Pulmonary artery endothelial cell (primary cell): ENCODE results near the gene ATAD3B. TPM values are rescaled to one million over a fixed set of nuclear protein-coding genes. Genes with fewer than 3 reads are reported as not detected.
"Not testable (repeated sequence)": the region's sequence is repeated elsewhere in the genome, so short reads cannot be mapped to it uniquely, and the experiment has no call there.

ENCODE experiments used
- DNase-seq: peaks from one replicate; pipeline ENCODE4 v3.0.0-alpha.2; 2011; ENCODE audit warnings: low read depth, low spot score
- total RNA-seq: library from RNA; depleted of rRNA; stranded (reverse); fragments of >200 nt; gene quantifications from 2 replicates; pipeline ENCODE4 v1.2.3, GENCODE V29; 2014

Gene ATAD3B
- total RNA-seq, 1 donor from 2014 or later: 23.6 TPM

GRCh38 chr1:1479547-1480487, 8.3 kb downstream of the ATAD3B start:
- DNase-seq: no peak

DNA sequence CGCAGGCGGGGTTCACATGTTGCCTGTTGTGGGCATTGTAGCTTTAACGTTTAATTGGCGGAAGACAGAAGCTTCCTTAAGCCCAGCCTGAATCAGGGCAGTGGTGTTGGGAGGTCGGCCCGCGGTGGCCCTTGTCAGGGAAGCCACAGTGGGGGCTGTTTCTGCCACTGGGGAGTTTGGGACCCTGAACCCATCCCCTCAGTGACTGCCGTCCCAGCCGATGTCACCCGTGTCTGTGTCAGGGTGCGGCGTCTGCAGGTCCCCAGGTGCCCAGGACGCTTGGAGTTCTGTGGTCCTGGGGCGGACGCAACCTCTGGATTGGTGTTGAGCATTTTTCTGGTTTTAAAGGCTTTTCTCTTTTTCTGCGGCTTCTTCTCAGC, 8.9 kb downstream of the ATAD3B start:
- not testable (repeated sequence) for DNase-seq

GRCh38 chr1:1481811-1482210, 10.2 kb downstream of the ATAD3B start:
- not testable (repeated sequence) for DNase-seq

DNA sequence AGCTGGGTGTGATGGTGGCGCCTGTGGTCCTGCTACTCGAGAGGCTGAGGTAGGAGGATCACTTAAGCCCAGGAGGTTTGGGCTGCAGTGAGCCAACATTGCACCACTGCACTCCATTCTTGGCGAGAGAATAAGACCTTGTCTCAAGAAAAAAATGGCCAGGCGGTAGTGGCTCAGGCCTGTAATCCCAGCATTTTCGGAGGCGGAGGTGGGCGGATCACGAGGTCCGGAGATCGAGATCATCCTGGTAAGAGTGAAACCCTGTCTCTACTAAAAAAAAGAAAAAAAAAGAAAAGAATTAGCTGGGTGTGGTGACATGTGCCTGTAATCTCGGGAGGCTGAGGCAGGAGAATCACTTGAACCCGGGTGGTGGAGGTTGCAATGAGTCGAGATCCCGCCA, 11.3 kb downstream of the ATAD3B start:
- no peak for DNase-seq

- no peak for DNase-seq
These were observed 12.1 kb downstream of the ATAD3B start for GRCh38 chr1:1483714-1484113.

- DNase-seq: not testable (repeated sequence)
These were observed 13.6 kb downstream of the ATAD3B start for GRCh38 chr1:1484976-1485750.

GRCh38 chr1:1485755-1486317, 14.3 kb downstream of the ATAD3B start:
- DNase-seq: not testable (repeated sequence)

- DNase-seq: no peak
These were observed 16.1 kb downstream of the ATAD3B start for GRCh38 chr1:1487701-1488100.

GRCh38 chr1:1489231-1489630, 17.7 kb downstream of the ATAD3B start:
- DNase-seq: no peak

DNA sequence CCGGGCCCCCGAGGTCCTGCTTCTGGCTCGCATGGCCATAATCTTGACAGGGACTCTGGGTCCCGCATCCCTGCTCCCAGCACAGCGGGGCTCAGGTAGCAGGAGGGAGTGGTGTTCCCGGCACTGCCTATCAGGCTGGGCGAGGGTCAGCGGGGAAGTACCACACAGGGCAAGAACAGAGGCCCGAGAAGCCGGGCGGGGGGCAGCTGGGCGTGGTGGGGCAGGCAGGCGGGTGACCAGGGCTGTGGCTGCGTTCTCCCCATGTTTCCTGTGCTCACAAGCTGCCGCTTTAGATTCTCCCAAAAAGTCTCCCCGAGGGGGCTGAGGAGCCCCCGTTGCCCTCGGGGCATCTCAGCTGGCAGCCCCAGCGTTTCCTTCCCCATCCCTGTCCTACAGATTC, 18.3 kb downstream of the ATAD3B start:
- no peak for DNase-seq

DNA sequence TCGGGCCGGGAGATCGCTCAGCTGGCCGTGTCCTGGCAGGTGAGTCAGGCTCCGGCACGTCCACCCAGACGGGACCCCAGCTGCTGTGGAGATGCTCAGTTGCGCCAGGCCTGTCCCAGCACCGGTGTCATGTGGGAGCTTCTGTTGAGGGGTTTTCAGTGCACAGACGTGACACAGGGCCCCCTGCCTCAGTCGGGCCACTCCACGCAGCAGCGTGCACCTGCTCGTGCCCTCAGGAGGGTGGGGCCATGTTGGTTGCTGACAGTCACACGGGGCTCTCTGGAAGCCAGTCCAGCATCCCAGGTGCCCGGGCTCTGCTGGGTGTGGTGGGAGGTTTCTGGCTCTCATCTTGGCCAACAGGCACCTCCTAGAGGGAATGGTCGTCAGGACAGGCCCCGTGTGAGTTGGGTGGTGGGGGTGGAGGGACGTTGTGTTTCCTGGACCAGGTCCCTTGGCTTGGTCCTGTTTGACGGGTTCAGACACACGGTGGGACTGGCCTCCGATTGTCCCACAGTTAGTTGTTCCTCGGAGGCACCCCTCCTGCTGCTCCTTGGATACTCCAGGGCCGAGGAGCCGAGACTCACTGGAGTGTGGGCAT, 19.2 kb downstream of the ATAD3B start:
- no peak for DNase-seq

DNA sequence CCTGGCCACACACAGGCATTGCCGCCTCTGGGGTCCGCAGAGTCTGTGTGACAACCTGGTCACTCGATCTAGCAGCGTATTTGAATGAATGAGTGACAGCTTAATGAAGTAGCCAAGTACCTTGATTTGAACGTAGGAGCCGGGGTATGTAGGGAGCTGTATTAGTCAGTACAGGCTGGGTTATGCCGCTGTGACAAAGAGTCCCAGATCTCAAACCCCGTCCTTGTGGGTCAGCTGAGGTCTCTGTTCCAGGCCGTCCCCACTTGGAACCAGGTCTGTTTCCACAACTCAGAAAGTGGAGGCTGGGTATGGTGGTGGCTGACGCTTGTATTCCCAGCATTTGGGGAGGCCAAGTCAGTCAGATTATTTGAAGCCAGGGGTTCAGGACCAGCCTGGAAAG, 20.0 kb downstream of the ATAD3B start:
- no peak for DNase-seq

DNA sequence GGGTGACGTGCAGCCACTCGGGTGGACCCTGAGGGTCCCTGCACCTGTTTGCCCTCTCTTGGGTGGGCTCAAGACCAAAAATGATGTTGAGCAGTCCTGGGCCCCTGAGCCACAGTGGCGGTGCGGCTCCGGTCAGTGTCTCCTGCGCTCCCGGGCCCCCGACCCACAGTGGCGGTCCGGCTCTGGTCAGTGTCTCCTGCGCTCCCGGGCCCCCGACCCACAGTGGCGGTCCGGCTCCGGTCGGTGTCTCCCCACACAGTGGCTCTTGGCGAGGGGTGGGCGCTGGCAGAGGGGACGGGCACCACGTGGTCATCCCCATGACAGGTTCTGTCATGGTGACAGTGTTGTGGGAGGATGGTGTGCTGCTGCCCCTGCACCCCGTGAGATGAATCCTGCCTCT, 22.7 kb downstream of the ATAD3B start:
- DNase-seq: not testable (repeated sequence)

DNA sequence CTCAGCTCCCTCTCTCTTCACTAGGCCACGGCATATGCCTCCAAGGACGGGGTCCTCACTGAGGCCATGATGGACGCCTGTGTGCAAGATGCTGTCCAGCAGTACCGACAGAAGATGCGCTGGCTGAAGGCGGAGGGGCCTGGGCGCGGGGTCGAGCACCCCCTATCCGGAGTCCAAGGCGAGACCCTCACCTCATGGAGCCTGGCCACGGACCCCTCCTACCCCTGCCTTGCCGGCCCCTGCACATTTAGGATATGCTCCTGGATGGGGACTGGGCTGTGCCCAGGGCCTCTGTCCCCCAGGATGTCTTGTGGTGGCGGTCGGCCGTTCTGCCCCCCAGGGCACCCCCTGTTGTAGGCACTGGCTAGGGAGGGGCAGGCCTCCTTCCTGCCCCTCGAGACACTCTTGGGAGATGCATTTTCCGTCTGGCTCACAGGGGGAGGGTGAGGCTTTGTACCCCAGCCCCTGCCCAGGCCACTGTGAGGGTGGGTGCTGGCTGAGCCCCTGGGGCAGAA, 24.0 kb downstream of the ATAD3B start:
- DNase-seq: not testable (repeated sequence)

- not testable (repeated sequence) for DNase-seq
These were observed 33.3 kb downstream of the ATAD3B start for GRCh38 chr1:1504777-1505365.

DNA sequence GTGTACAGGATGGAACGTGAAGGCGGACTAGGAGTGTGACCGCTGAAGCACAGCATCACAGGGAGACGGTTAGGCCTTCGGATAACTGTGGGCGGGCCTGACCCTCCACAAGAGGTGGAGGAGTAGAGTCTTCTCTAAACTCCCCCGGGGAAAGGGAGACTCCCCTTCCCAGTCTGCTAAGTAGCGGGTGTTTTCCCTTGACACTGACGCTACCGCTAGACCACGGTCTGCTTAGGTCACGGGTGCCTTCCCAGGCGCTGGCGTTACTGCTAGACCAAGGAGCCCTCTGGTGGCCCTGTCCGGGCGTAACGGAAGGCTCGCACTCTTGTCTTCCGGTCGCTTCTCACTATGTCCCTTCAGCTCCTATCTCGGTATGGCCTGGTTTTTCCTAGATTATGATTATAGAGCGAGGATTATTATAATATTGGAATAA, 33.8 kb downstream of the ATAD3B start:
- not testable (repeated sequence) for DNase-seq

GRCh38 chr1:1505801-1506200, 34.2 kb downstream of the ATAD3B start:
- not testable (repeated sequence) for DNase-seq

DNA sequence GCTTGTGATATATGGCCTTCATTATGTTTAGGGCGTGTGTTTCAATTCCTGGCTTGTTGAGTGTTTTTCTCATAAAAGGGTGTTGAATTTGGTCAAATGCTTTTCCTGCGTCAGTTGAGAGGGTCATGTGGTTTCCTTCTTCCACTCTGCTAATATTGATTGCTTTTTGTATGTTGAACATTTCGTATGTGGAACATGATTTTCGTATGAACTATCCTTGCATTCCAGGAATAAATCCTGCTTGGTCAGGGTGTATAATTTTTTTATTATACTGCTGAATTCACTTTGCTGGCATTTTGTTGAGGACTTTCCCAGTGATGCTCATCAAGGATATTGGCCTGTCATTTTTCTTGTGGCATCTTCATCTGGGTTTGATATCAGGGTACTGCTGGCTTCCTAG, 35.7 kb downstream of the ATAD3B start:
- no peak for DNase-seq

GRCh38 chr1:1508775-1509464, 37.4 kb downstream of the ATAD3B start:
- DNase-seq: not testable (repeated sequence)

DNA sequence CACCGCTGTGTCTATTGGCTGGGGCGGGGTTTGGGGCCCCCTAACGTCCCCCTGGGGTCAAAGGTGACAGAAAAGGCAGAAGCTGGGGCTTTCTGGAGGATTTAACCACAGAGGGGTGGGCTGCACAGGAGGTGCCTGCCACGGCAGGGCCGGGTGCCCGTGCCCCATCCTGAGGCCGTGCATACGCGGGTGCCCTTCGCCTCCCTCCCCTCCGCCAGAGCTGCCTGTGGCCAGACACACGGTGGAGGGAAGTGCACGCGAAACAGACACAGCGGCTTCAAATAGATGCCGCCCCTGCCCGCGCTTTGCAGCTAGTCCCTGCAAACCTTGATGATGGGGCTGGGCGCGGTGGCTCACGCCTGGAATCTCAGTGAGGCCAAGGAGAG, 37.9 kb downstream of the ATAD3B start:
- not testable (repeated sequence) for DNase-seq
